GM12878 (cell line): ENCODE data around the gene TMEM191C. TPM values are rescaled to one million over a fixed set of nuclear protein-coding genes. Genes with fewer than 3 reads are reported as not detected.
"Not testable (repeated sequence)": the region's sequence is repeated elsewhere in the genome, so short reads cannot be mapped to it uniquely, and the experiment has no call there.

Experiments used
- ATAC-seq: fragments of 200-7000 bp; cut with Tn5 transposase; 3 replicates; pipeline ENCODE4 v1.9.1; 2020; ENCODE audit warnings: mild to moderate bottlenecking, moderate library complexity
- BruUV-seq: library from RNA; stranded (reverse); fragments of 400-500 nt; replicated peaks from 2 replicates; lab custom pipeline; 2021; lab: Mats Ljungman, UMichigan
- CTCF ChIA-PET: fragments of 300-600 bp; sonication (Branson Sonifier 250); formaldehyde crosslinking; extraction: SDS; loops from one replicate; lab custom pipeline; 2021; ENCODE audit warnings: inconsistent platforms; lab: Yijun Ruan, JAX
- POLR2A ChIA-PET: fragments of 350-600 bp; formaldehyde crosslinking; extraction: SDS; loops from one replicate; lab custom pipeline; 2021; ENCODE audit warnings: inconsistent platforms; lab: Charles Lee
- RAD21 ChIA-PET: fragments of 300-600 bp; sonication (Branson Sonifier 250); formaldehyde crosslinking; loops from one replicate; lab custom pipeline; 2023; ENCODE audit warnings: antibody characterized with exemption; ENCODE audit not compliant: unreplicated experiment; lab: Charles Lee
- SMC1A ChIA-PET: fragments of 300-600 bp; sonication (Branson Sonifier 250); formaldehyde crosslinking; loops from one replicate; lab custom pipeline; 2023; ENCODE audit not compliant: unreplicated experiment, uncharacterized antibody; lab: Charles Lee
- DNase-seq: peaks from one replicate; pipeline ENCODE4 v3.0.0-alpha.2; 2011; ENCODE audit warnings: low read depth, low spot score
- FAIRE-seq: peaks from 3 replicates; lab custom pipeline; 2011; peaks lifted over from hg19 to GRCh38; lab: Jason Lieb, UNC
- H2AFZ ChIP-seq: 2 replicates; pipeline ENCODE4 v1.6.0; 2011; ENCODE audit warnings: low read depth, low read length, control low read depth; ENCODE audit not compliant: control insufficient read depth
- H3K27ac ChIP-seq: 2 replicates; pipeline ENCODE4 v1.5.1; 2011; ENCODE audit warnings: control low read depth; ENCODE audit not compliant: control insufficient read depth, insufficient read depth
- H3K27me3 ChIP-seq, 2 experiments: replicated peaks in 1 of 2; 2 replicates each; pipeline versions ENCODE4 v1.6.0 to v1.6.1; 2011; ENCODE audit warnings: low read length in 1 of 2; ENCODE audit not compliant: control insufficient read depth in 2 of 2, insufficient read depth in 2 of 2
- H3K36me3 ChIP-seq, 2 experiments: 2 replicates each; pipeline ENCODE4 v1.5.1; 2011; ENCODE audit warnings: low read length in 1 of 2; ENCODE audit not compliant: control insufficient read depth in 2 of 2, insufficient read depth in 2 of 2
- H3K4me1 ChIP-seq: 2 replicates; pipeline ENCODE4 v1.6.1; 2011; ENCODE audit warnings: mild to moderate bottlenecking, low read length, moderate library complexity, mixed read lengths; ENCODE audit not compliant: control insufficient read depth, insufficient read depth
- H3K4me2 ChIP-seq: 2 replicates; pipeline ENCODE4 v1.6.0; 2011; ENCODE audit warnings: control low read depth; ENCODE audit not compliant: control insufficient read depth, insufficient read depth
- H3K4me3 ChIP-seq: fragments of 200-600 bp; sonication (generic); 2 replicates; pipeline ENCODE4 v1.5.1; 2016
- H3K79me2 ChIP-seq: 2 replicates; pipeline ENCODE4 v1.6.0; 2011; ENCODE audit warnings: low read length; ENCODE audit not compliant: control insufficient read depth, insufficient read depth
- H3K9ac ChIP-seq: 2 replicates; pipeline ENCODE4 v1.8.0; 2011; ENCODE audit warnings: low read length, control low read depth, mixed read lengths; ENCODE audit not compliant: control insufficient read depth, insufficient read depth
- H3K9me3 ChIP-seq: replicated peaks from 3 replicates; pipeline ENCODE4 v1.5.1; 2011; ENCODE audit warnings: mild to moderate bottlenecking, low read length; ENCODE audit not compliant: control insufficient read depth, insufficient read depth
- H4K20me1 ChIP-seq: 2 replicates; pipeline ENCODE4 v1.6.0; 2011; ENCODE audit not compliant: control insufficient read depth, insufficient read depth
- WGBS: methylation state at CpG from one replicate; pipeline ENCODE4 v1.1.6; 2016; ENCODE audit warnings: low lambda C conversion rate; ENCODE audit not compliant: insufficient replicate concordance, insufficient coverage; ENCODE audit errors: missing lambda C conversion rate; 5-methylcytosine and 5-hydroxymethylcytosine counted together
- in situ Hi-C: fragments of 300-500 bp; cut with MboI; formaldehyde crosslinking; loops from 9 replicates; pipeline ENCODE4 v1.14.3; 2018; ENCODE audit warnings: mixed read lengths
- intact Hi-C: fragments of 100-400 bp; cut with micrococcal nuclease; formaldehyde crosslinking; loops from one replicate; pipeline ENCODE4 v1.14.2; 2022; ENCODE audit not compliant: unreplicated experiment
- polyA plus RNA-seq, 11 experiments: library from polyadenylated mRNA; depleted of rRNA in 4 of 11; unstranded in 6 of 11; stranded (reverse) in 5 of 11; fragments of >200 nt; fragmentation: Nextera tagmentation in 4 of 11; fragmentation: Illumina TruSeq in 1 of 11; extraction: Ambion mirVana in 4 of 11; extraction: Trizol in 1 of 11; gene quantifications; 1 replicate in 1 of 11; 2 replicates in 10 of 11; pipeline versions ENCODE4 v1.2.1 to v1.2.3, GENCODE V29; 2011 to 2016; ENCODE audit warnings: inconsistent platforms in 2 of 11, missing spikeins in 2 of 11, low read depth in 1 of 11
- total RNA-seq, 4 experiments: library from RNA; depleted of rRNA in 3 of 4; stranded (reverse); fragments of >200 nt in 3 of 4; fragmentation: Illumina TruSeq in 1 of 4; extraction: Trizol in 1 of 4; gene quantifications; 2 replicates each; pipeline versions ENCODE4 v1.2.1 to v1.2.3, GENCODE V29; 2013 to 2021

TMEM191C gene
- total and polyA plus RNA-seq, 10 of the 15 experiments (the other 5 are each of a cell fraction or from before 2014, with no cell fraction given), result 0.03 to 1.9 (median 0.43) TPM

DNA sequence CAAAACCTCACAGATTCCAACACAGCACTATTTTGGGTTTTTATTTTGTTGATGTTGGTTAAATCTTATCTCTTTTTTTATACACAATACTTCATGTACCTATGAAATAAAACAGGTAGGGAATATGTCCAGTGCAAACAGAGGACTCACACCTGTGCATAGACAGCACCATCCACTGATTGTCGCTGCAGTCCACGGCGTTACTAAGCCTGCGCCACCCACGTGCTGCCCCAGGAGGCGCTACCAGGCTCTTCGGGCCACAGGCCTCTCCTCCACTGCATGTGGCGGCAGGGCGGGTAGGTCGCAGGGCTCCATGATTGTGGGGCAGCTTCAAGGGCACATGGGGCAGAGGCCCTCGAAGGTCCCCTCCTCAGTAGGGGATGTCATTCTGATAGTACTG, 5.8 kb downstream of the TMEM191C start:
- FAIRE-seq, H3K79me2 ChIP-seq, CTCF ChIA-PET, SMC1A ChIA-PET, H3K9ac ChIP-seq, H3K9me3 ChIP-seq, intact Hi-C loops, H3K36me3 ChIP-seq, DNase-seq, H2AFZ ChIP-seq, ATAC-seq, in situ Hi-C loops, POLR2A ChIA-PET, H3K4me2 ChIP-seq, H3K27ac ChIP-seq, H4K20me1 ChIP-seq, H3K27me3 ChIP-seq, H3K4me1 ChIP-seq, BruUV-seq, RAD21 ChIA-PET, H3K4me3 ChIP-seq: not testable (repeated sequence)
- WGBS, result no CpG with 5 or more reads among the region's 11 CpGs

DNA sequence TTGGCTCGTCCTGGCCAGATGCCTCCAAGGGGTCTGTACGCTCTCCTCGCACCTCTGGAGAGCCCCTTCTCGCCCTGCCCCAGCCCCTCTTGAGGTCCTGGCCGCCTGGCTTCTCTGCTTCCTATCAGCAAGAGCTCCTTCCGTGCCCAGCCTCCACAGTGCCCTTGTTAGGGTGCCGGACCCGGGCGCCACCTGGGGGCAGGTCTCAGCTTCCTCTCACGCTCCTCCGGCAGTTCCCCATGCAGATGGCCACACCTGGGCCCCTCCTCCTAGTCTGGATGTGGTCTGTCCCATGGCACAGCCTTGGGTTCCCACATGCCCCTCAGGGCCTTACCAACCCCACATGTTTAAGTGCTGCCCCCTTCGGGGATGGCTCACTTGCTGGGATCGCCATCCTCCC, 6.5 kb downstream of the TMEM191C start:
- H3K9me3 ChIP-seq, H3K27me3 ChIP-seq, FAIRE-seq, POLR2A ChIA-PET, intact Hi-C loops, in situ Hi-C loops, H3K36me3 ChIP-seq, SMC1A ChIA-PET, RAD21 ChIA-PET, H3K4me1 ChIP-seq, BruUV-seq, H4K20me1 ChIP-seq, H2AFZ ChIP-seq, H3K4me2 ChIP-seq, ATAC-seq, H3K79me2 ChIP-seq, DNase-seq, H3K27ac ChIP-seq, CTCF ChIA-PET, H3K9ac ChIP-seq, H3K4me3 ChIP-seq: not testable (repeated sequence)
- WGBS, result no CpG with 5 or more reads among the region's 13 CpGs

GRCh38 chr22:21484039-21484438, 16.9 kb downstream of the TMEM191C start:
- H4K20me1 ChIP-seq, SMC1A ChIA-PET, intact Hi-C loops, H3K9me3 ChIP-seq, H3K4me2 ChIP-seq, FAIRE-seq, H3K79me2 ChIP-seq, RAD21 ChIA-PET, DNase-seq, H3K4me1 ChIP-seq, H3K9ac ChIP-seq, H3K36me3 ChIP-seq, in situ Hi-C loops, H3K27ac ChIP-seq, H3K4me3 ChIP-seq, BruUV-seq, H2AFZ ChIP-seq, ATAC-seq, POLR2A ChIA-PET, CTCF ChIA-PET, H3K27me3 ChIP-seq: not testable (repeated sequence)
- WGBS, result 98% methylated on average over 7 of the region's 14 CpGs

- in situ Hi-C loops, SMC1A ChIA-PET, H3K27ac ChIP-seq, BruUV-seq, RAD21 ChIA-PET, H3K4me3 ChIP-seq, H4K20me1 ChIP-seq, H3K9me3 ChIP-seq, ATAC-seq, H3K4me1 ChIP-seq, H2AFZ ChIP-seq, CTCF ChIA-PET, POLR2A ChIA-PET, DNase-seq, H3K79me2 ChIP-seq, intact Hi-C loops, H3K27me3 ChIP-seq, H3K36me3 ChIP-seq, H3K4me2 ChIP-seq, FAIRE-seq, H3K9ac ChIP-seq: not testable (repeated sequence)
- 84% methylated on average over 4 of the region's 17 CpGs for WGBS
Observed at GRCh38 chr22:21487723-21488122, 20.5 kb downstream of the TMEM191C start.
